NT2/D1 (cell line): ENCODE measurements around the gene LRRC75B.

Experiments used
- YY1 ChIP-seq: IDR thresholded peaks from 2 replicates; pipeline ENCODE4 v1.6.1; 2011; ENCODE audit not compliant: insufficient read length, insufficient read depth
- ZNF274 ChIP-seq: IDR thresholded peaks from 2 replicates; pipeline ENCODE4 v1.6.1; 2011; ENCODE audit warnings: mild to moderate bottlenecking, low read depth, low read length

GRCh38 chr22:24589518-24590030 lies 3.3 kb downstream of the LRRC75B start:
- TF ChIP-seq YY1 (no peak), ZNF274 (no peak)
